ENCODE results near the gene WDR31.
A peak's percentile ranks its signal among the peaks of the same experiment; 100 is the strongest.

DNA sequence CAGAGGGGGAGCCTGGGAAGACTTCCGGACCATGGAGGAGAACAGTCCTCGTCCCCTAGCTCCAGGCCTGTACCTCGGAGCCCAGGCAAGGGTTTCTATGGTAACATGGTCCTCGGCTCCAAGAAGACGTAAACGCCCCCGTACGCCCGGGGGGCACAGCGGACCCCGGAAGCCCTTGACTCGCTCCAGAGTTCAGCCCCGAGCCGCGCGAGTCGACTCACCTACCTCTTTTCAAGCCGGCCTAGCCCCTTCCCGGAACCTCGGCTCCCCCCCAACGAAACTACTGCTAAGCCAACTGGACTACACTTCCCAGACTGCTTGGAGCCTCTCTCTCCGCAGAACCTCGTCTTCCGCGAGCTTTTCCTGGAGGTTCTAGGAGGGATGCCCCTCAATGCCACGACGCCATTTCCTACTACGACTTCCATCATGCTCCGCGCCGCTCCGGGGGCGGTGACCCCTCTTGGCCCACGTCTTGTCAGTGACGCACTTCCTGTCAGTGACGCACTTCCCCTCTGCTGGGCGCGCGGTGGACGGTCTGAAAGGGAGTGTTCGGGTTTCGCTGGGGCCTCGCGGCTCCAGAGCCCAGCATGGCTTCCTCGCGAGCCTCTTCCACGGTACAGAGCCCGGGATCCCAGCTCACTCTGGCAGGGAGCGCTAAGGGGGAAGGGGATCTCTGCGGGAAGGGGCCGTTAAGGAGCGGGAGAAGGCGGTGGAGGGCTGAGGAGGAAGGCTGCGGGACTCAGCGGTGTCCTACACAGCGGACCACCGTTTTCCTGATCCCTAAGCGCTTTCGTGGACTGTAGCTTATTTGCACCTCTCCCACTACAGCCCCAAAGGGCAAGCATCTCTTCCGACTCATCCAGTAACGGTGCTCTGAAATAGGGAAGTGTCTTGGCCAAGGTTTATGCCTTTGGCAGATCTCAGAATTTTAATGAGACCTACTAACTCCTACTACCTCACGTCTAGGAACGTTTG, 64.6 kb downstream of the WDR31 start, which contains the start of the genes CDC26 and PRPF4:
- TF ChIP-seq, protein P1, sequence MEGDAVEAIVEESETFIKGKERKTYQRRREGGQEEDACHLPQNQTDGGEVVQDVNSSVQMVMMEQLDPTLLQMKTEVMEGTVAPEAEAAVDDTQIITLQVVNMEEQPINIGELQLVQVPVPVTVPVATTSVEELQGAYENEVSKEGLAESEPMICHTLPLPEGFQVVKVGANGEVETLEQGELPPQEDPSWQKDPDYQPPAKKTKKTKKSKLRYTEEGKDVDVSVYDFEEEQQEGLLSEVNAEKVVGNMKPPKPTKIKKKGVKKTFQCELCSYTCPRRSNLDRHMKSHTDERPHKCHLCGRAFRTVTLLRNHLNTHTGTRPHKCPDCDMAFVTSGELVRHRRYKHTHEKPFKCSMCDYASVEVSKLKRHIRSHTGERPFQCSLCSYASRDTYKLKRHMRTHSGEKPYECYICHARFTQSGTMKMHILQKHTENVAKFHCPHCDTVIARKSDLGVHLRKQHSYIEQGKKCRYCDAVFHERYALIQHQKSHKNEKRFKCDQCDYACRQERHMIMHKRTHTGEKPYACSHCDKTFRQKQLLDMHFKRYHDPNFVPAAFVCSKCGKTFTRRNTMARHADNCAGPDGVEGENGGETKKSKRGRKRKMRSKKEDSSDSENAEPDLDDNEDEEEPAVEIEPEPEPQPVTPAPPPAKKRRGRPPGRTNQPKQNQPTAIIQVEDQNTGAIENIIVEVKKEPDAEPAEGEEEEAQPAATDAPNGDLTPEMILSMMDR (IDR thresholded peaks at IDR 0.05) = no peak
- TF ChIP-seq SREBF2 (IDR thresholded peaks at IDR 0.05) = no peak
- TF ChIP-seq, protein P2, sequence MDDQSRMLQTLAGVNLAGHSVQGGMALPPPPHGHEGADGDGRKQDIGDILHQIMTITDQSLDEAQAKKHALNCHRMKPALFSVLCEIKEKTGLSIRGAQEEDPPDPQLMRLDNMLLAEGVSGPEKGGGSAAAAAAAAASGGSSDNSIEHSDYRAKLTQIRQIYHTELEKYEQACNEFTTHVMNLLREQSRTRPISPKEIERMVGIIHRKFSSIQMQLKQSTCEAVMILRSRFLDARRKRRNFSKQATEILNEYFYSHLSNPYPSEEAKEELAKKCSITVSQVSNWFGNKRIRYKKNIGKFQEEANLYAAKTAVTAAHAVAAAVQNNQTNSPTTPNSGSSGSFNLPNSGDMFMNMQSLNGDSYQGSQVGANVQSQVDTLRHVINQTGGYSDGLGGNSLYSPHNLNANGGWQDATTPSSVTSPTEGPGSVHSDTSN (IDR thresholded peaks at IDR 0.05) = no peak
- TF ChIP-seq, protein P3, sequence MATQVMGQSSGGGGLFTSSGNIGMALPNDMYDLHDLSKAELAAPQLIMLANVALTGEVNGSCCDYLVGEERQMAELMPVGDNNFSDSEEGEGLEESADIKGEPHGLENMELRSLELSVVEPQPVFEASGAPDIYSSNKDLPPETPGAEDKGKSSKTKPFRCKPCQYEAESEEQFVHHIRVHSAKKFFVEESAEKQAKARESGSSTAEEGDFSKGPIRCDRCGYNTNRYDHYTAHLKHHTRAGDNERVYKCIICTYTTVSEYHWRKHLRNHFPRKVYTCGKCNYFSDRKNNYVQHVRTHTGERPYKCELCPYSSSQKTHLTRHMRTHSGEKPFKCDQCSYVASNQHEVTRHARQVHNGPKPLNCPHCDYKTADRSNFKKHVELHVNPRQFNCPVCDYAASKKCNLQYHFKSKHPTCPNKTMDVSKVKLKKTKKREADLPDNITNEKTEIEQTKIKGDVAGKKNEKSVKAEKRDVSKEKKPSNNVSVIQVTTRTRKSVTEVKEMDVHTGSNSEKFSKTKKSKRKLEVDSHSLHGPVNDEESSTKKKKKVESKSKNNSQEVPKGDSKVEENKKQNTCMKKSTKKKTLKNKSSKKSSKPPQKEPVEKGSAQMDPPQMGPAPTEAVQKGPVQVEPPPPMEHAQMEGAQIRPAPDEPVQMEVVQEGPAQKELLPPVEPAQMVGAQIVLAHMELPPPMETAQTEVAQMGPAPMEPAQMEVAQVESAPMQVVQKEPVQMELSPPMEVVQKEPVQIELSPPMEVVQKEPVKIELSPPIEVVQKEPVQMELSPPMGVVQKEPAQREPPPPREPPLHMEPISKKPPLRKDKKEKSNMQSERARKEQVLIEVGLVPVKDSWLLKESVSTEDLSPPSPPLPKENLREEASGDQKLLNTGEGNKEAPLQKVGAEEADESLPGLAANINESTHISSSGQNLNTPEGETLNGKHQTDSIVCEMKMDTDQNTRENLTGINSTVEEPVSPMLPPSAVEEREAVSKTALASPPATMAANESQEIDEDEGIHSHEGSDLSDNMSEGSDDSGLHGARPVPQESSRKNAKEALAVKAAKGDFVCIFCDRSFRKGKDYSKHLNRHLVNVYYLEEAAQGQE (IDR thresholded peaks at IDR 0.05) = peak; percentile 75
- peak; percentile 95 for TF ChIP-seq POLR2A (IDR thresholded peaks at IDR 0.05; ENCODE audit: low read length)
- TF ChIP-seq HEYL (CRISPR knock-in tag; IDR thresholded peaks at IDR 0.05) = no peak
- TF ChIP-seq EHMT2 (IDR thresholded peaks at IDR 0.05; ENCODE audit: low read depth) = no peak
- 0 out of 2 replicates have a peak, but pooled peaks have one; percentile 45 for TF ChIP-seq TP53 (CRISPR knock-in tag; IDR thresholded peaks at IDR 0.05)
- TF ChIP-seq, protein P4, sequence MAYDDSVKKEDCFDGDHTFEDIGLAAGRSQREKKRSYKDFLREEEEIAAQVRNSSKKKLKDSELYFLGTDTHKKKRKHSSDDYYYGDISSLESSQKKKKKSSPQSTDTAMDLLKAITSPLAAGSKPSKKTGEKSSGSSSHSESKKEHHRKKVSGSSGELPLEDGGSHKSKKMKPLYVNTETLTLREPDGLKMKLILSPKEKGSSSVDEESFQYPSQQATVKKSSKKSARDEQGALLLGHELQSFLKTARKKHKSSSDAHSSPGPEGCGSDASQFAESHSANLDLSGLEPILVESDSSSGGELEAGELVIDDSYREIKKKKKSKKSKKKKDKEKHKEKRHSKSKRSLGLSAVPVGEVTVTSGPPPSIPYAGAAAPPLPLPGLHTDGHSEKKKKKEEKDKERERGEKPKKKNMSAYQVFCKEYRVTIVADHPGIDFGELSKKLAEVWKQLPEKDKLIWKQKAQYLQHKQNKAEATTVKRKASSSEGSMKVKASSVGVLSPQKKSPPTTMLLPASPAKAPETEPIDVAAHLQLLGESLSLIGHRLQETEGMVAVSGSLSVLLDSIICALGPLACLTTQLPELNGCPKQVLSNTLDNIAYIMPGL (CRISPR knock-in tag; IDR thresholded peaks at IDR 0.05; ENCODE audit: borderline replicate concordance) = no peak
- no peak for TF ChIP-seq SMC3 (IDR thresholded peaks at IDR 0.05)
- no peak for TF ChIP-seq CBX8 (IDR thresholded peaks at IDR 0.05)
- no peak for TF ChIP-seq FOSB (CRISPR knock-in tag; IDR thresholded peaks at IDR 0.05)

Measured in A549 (cell line).